A673 (cell line): ENCODE measurements around the gene THSD4.

Experiments used
- CTCF ChIP-seq: fragments of 300-800, 200-600 bp; sonication (generic); conservative IDR thresholded peaks from 2 replicates; pipeline ENCODE4 v1.5.1; 2017; ENCODE audit warnings: low read depth, mild to moderate bottlenecking, antibody characterized with exemption, low read length, moderate library complexity, mixed read lengths
- EZH2 ChIP-seq: fragments of 200-600 bp; sonication (generic); IDR thresholded peaks from 2 replicates; pipeline ENCODE4 v1.6.1; 2017; ENCODE audit warnings: borderline replicate concordance, low read depth, mild to moderate bottlenecking, mixed read lengths, antibody characterized with exemption, low read length; ENCODE audit not compliant: poor library complexity, severe bottlenecking

GRCh38 chr15:71338265-71338664 lies 223.0 kb downstream of the THSD4 start:
- TF ChIP-seq CTCF (no peak), EZH2 (no peak)
